Stimulated activated CD8-positive, alpha-beta memory T cell treated with anti-CD3 and anti-CD28 coated beads, Interleukin-7, amount 100 ng/mL, for 48 hours (primary cell): ENCODE data around the gene GBP1.
"Not testable (repeated sequence)": the region's sequence is repeated elsewhere in the genome, so short reads cannot be mapped to it uniquely, and the experiment has no call there.

Source experiments
- DNase-seq, 2 donors: peaks; one replicate each; pipeline ENCODE4 v3.0.0-alpha.2; 2020; ENCODE audit warnings: low read depth in 1 of 2; ENCODE audit errors: extremely low read depth in 1 of 2

Gene GBP1, protein sequence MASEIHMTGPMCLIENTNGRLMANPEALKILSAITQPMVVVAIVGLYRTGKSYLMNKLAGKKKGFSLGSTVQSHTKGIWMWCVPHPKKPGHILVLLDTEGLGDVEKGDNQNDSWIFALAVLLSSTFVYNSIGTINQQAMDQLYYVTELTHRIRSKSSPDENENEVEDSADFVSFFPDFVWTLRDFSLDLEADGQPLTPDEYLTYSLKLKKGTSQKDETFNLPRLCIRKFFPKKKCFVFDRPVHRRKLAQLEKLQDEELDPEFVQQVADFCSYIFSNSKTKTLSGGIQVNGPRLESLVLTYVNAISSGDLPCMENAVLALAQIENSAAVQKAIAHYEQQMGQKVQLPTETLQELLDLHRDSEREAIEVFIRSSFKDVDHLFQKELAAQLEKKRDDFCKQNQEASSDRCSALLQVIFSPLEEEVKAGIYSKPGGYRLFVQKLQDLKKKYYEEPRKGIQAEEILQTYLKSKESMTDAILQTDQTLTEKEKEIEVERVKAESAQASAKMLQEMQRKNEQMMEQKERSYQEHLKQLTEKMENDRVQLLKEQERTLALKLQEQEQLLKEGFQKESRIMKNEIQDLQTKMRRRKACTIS

DNA sequence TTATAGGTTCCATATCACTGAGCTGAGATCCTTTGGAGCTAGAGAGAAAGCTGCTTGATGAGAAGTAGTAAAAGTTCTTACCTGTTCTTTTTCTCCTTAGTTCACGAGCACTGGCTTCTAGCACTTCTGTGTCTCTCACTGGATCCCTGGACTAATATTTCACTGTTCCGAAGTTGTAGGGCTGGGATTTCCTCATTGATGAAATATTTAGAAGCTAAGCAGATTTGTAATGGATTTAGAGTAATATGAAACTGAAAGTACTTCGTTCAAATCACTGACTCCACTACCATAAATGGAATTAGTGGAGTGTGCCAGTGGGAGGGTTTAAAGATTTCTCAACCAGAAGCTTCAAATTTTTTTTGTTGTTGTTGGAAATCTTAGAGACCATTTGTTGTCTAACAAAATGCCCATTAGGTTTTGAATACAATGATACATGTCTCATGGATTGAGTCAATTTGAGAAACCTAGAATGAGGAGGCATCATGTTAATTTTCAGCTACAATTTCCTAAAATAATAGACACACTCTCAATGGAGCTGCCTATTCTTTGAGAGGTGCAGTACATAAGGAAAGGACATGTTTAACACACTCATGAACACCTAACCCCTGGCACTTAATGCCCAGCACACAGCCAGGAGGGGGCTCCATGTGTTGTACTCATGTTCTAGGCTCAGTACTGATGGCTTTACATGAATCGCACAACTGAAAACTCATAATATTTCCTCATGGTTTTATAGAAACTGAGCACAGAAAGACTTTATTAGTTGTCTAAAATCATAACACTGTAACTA, at the start of gene GBP1:
TSS of gene GBP1 (minus strand) at position 130 of the 790 bp plus-strand sequence. CDS start 1,974 bp downstream, outside the sequence.
- DNase-seq, result no peak

DNA sequence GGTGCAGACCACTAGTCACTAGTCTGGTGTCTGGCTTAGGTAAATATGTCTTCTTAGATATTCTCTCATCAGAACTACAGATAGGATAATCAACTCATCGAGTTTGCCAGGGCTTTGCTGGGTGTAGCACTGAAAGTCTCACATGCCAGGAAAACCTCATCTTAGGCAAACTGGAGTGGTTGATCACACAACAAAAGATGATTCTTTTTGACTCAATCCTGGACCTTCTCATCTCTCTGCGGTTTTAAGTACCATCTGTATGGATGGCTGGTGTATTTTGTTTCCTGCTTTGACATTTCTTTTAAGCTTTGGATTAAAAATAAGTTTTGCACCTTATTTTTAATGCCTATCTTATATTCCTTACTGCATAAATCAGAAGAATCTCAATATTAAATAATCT, 49.7 kb upstream of the GBP1 start:
- DNase-seq, result no peak

DNA sequence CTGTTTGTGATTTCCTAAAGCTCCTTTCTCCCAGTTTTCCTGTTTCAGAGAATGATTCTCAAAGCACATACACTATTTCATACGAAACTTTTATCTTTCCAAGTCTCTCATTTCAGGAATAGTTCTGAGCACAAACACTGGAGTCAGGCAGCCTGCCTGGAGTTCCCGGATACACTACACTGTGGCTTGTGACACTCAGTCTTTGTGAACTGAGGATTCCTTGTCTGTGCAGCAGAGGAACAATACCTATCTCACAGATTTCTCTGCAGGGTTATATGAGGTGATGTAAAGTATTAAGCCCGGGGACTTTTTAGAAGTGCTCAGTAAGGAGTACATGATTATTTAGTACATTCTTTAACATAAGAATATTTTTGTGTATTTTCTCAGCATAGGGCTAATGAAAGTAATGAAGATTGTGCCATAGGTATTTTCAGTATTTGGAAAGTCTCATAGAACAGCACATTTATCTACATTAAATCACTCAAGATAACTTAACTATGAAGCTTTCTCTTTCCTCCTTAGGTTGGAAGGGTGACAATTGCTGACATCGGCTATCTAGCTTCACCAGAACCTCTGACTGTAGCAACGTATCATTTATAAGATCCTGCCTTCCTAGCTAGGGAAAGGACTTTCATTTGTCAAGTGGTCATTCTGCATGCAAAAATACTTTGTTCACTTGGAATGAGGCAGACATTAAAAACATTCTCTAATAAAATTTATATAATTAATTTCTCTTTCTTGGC, 48.0 kb upstream of the GBP1 start:
- DNase-seq, result no peak

DNA sequence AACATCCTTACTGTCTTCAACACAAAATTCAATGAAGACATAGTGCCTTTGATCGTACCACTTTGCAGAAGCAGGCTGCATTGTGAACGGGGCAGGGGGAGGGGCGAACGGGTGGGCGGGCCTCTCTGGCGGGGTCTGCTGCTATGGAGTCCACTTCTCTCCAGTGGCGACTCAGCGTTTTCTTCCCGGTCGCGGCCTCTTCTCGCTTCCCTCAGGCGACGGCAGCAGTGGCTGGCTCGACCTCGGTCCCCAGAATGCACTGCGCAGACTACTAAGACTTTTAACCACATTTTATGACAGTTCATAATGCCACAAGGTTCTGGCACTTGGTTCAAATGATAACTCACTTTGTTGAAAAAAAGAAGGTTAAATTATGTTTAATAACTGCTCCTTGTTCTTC, 39.7 kb upstream of the GBP1 start:
- DNase-seq, result no peak

DNA sequence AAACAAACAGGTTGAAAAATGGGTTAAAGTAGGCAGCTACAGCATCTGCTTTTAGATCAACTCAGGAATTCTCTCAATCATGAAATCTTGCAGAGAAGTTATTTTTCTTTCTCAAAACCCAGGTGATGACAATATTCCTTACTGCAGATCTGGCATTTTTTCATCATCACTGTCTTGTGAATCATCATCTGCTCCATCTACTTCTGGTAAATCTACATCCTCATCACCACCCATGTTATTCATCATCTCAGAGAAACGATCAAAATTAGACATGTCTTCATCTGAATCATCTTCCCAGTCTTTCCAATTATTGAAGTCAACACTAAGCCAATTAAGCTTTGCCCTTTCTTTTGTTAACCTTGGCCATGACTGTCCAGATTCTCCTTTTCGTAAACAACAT, 39.1 kb upstream of the GBP1 start:
- DNase-seq, result no peak

DNA sequence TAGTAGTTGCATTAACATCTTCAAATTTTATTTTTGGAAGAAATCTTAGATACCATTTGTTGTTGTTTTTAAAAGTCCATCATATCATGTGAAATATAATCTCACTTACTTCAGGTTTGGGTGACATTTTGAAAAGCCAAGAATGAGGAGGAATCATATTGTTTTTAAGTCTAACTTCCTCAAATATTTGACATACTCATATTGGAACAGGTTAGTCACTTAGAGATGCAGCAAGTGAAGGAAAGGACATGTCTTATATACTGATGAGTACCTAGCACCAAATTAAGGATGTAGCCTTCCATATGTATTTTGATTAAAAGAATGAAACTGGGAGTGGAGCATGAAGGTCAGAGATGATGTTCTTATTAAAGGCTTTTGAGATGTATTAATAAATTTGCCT, 37.0 kb upstream of the GBP1 start:
- no peak for DNase-seq

DNA sequence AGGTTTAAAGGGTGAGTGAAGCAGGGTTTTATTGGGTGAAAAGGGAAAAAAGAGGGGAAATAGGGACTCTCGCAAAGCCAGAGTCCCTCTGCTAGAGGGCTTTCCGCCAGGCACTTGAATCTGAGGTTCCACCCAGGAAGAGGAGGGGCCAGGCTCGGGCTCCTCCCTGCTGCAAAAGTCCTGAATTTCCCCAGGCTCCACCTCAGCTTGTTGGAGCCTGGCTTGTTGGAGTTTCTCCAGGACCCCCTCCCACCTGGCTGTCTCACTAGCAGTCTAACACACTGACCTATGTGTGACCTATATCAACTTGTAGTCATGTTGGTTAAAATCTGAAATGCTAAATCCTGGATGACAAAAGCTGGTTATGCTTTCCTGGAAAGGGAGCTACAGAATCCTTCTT, 35.4 kb upstream of the GBP1 start:
- DNase-seq, result no peak

DNA sequence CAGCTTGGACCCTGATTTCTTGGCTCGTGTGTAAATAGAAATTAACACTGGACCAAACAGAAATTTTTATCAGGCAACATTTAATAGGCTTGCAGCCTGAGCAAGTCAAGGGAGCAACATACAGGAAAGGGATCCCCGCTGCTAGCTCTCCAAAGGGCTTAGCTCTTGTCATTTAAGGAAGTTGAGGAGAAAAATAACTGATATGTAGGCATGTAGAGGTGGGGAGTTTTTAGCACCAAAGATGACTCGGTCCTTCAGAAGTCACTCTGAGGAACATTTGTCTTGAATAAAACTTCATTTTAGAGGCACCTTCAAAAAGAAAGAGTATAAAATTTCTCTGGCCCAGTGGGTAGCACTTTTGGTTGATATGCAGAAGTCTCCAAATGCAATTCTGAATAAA, 33.8 kb upstream of the GBP1 start:
- DNase-seq, result no peak

DNA sequence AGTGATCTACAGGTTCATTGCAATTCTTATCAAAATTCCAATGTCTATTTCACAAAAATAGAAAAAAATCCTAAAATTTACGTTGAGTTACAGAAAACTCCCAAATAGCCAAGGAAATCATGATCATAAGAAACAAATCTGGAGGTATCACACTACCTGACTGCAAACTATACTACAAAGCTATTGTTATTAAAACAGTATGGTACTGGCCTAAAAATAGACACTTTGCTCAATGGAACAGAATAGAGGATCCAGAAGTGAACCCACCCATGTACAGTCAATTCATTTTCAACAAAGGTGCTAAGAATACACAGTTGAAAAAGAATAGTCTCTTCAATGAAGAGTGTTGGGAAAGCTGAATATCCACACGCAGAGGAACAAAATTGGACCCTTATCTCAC, 30.7 kb upstream of the GBP1 start:
- DNase-seq, result no peak

DNA sequence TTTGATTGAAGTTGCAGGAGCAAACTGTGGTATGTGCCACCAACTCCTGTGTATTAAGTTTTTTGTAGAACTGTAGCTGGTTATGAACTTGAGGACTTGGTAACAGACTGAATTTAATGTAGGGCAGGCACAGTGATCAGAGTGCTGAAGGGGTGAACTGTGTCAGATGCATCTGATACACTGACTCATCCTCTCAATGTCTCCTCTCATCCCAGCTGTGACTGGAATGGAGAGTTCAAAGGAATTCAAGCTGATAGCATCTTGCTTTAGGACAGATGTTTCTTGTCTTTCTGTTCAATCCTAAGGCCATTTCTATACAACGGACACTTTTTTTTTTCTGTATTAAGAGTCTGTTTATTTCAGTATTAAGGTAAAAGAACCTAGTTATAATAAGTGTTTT, 25.0 kb upstream of the GBP1 start:
- DNase-seq, result no peak

DNA sequence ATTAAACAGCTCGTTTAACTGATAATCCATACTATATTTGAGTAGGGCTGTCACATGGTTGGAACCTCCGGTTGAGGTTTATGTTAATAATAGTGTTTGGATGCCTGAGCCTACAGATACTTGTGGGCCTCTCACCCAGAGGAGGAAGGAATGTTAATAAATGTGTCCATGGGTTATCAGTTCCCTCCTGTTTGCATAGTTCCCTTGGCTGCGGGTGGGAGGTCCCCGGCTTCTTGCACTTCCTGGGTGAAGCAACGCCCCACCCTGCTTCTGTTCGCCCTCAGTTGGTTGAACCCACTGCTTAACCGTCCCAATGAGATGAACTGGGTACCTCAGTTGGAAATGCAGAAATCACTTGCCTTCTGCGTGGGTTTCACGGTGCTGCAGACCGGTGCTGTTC, 23.6 kb upstream of the GBP1 start:
- no peak for DNase-seq

DNA sequence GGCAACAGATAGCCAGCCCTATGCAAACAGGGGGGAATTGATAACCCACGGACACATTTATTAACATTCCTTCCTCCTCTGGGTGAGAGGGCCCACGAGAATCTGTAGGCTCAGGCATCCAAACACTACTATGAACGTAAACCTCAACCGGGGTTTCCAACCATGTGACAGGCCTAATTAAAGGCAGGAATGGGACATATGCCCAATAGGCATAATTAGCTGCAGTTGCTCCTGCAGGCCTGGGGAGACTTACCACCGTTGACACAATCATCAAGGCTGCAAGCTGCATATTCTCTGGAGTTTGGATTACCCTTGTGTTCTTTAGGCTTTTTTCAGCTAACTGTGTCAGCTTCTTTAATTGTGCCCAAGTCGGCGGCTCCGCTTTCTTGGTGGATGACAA, 22.2 kb upstream of the GBP1 start:
- DNase-seq, result no peak

DNA sequence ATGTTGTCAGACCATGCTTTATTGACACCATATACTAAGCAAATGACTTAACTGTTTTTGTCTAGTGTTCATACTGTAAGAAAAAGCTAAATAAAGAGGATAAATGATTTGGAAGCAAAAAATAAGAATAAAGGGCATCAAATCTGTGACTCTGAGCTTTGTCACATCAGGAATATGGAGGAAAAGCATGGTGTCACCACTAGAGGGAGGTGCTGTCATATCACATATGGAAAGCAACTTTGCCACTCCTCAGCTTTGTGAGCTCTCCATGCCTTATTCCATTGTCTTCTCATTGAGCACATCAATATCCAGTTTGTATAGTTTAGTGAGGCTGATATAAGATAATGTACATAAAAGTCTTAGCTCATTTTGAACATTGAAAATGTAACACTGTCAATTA, 20.8 kb upstream of the GBP1 start:
- DNase-seq, result no peak

DNA sequence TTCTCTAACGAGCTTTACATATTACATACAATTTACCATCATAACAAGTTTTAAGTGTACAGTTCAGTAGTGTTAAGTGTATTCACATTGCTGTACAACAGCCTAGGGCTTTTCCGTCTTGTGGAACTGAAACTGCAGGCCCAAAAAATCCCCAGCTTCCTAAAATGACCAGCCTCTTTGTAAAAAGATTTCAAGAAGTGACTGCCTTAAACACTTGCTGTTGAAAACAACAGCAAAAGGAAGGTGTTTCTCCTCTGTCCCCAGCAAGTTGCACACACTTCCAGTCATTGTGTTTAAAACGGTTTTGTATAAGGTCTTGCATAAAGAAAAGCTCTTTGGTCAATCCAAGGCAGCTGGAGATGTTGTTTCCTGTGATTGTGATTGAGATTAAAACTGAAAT, 16.0 kb upstream of the GBP1 start:
- DNase-seq, result no peak

DNA sequence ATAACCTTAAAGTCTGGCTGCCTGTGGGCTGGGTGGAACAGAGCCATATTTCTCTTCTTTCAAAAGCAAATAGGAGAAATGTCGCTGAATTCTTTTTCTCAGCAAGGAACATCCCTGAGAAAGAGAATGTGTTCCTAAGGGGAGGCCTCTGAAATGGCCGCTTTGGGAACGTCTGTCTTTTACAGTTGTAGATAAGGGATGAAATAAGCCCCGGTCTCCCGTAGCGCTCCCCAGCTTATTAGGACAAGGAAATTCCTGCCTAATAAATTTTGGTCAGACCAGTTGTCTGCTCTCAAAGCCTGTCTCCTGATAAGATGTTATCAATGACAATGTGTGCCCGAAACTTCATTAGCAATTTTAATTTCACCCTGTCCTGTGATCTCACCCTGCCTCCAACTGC, 15.1 kb upstream of the GBP1 start:
- DNase-seq, result not testable (repeated sequence)

DNA sequence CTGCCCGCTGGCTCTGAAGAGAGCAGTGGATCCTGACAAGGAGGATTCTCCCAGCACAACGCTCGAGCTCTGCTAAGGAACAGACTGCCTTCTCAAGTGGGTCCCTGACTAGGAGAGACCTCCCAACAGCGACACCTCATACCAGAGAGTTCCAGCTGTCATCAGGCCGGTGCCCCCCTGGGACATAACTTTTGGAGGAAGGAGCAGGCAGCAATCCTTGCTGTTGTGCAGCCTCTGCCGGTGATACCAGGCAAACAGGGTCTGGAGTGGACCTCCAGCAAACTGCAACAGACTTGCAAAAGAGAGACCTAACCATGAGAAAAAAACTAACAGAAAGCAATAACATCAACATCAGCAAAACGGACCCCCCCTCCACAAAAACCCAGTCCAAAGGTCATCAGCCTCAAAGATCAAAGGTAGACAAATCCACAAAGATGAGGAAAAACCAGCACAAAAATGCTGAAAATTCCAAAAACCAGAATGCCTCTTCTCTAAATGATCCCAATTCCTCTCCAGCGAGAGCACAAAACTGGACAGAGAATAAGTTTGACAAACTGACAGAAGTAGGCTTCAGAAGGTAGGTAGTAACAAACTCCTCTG, 7.6 kb upstream of the GBP1 start:
- DNase-seq, result not testable (repeated sequence)

DNA sequence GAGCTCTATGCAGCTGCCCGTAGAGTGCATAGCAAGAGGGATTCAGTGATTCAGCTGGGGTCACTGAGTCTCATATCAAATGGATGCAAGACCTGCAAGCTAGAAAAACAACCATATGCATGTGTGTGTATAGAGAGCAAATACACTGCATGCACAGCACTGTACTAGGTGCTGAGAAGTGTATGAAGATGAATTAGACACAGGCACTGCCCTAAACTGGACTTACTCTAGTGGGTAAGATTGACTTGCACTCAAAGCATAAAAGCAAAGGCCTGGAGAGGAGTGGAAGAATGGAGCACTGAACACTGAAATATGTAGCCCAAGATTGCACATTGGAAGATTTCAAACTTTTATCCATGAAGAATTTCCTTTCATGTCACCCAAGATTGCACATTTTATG, 5.5 kb upstream of the GBP1 start:
- DNase-seq, result no peak

DNA sequence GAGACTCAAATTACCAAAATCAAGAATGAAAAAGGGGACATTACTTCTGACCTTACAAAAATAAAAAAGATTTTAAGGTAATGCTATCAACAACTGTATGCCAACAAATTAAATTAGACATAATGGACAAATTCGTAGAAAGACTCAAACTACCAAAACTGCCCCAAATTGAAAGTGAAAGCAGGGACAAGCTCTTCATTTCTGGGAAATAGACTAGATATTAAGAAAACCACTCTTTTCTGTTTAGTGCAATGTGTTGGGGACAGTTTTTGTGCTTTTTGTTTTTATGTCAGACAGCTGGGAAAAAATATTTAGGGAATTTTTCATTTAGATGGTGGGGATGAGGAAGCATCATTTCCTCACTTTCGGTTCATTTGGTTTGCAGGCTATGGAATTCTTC, 4.9 kb upstream of the GBP1 start:
- no peak for DNase-seq

DNA sequence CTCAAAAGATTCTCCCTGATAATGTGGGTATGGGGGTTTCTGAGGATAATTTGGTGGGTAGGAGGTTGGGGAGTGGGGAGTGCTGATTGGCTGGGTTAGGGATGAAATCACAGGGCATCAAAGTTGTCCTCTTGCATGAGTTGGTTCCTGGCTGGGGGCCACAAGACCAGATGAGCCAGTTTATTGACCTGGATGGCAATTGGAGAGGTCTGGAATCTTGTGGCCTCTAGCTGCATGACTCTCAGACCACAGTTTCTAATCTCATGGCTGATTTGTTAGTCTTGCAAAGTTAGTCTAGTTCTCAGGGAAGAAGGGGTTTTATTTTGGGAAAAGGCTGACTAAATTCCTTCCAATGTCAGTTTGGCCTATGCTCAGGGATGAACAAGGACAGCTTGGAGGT, 3.3 kb upstream of the GBP1 start:
- DNase-seq, result no peak

DNA sequence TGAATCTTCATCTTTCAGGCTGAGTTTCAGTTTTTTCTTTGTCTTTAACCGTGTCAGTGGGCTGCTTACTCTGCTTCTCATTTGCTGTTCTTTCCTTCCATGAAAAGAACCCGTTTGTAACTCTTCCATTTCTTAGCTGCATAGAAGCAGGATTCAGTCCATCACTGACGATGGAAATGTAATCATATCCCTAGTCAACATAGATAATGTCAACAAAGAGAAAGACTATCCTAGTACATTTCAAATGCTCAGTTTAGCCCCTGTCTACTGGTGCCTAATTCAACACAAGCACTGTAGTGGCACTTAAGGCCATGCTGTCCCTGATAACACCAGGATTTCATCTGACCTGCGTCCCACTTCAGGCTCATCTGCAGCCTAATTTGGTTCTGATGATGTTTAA, 376 bp downstream of the GBP1 start:
- DNase-seq, result no peak

DNA sequence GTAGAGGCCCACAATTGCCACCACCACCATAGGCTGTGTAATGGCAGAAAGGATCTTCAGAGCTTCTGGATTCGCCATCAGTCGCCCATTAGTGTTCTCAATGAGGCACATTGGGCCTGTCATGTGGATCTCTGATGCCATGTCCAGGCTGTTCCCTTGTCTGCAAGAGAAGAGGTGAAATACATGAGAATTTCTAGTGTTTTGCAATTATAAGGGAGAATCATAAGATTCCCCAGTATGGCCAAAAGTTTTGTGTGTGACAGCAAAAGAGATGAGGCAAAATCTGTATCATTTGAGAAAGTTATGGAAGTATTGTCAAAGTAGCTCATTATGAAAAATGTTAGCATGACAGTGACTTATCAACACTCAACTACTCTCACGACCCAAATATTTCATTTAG, 1.9 kb downstream of the GBP1 start:
- DNase-seq, result no peak
